T-helper 9 cell (primary cell): Measurements from ENCODE around the gene CRB1.
"Not testable (repeated sequence)": the region's sequence is repeated elsewhere in the genome, so short reads cannot be mapped to it uniquely, and the experiment has no call there.

ENCODE experiments used
- DNase-seq: peaks from one replicate; pipeline ENCODE4 v3.0.0-alpha.2; 2020

CRB1 gene

GRCh38 chr1:197466813-197467212, 198.8 kb downstream of the CRB1 start:
- DNase-seq, result no peak

- no peak for DNase-seq
These were observed 199.8 kb downstream of the CRB1 start for GRCh38 chr1:197467881-197468280.

GRCh38 chr1:197468543-197469175, 200.6 kb downstream of the CRB1 start:
- DNase-seq, result no peak

GRCh38 chr1:197469620-197470210, 201.7 kb downstream of the CRB1 start:
- no peak for DNase-seq

GRCh38 chr1:197470330-197470729, 202.3 kb downstream of the CRB1 start:
- DNase-seq, result no peak

GRCh38 chr1:197471248-197471985, 203.4 kb downstream of the CRB1 start:
- no peak for DNase-seq

- no peak for DNase-seq
These were observed 204.1 kb downstream of the CRB1 start for GRCh38 chr1:197472141-197472540.

- no peak for DNase-seq
These were observed 212.4 kb downstream of the CRB1 start for GRCh38 chr1:197480446-197480845.

GRCh38 chr1:197481101-197481500, 213.0 kb downstream of the CRB1 start:
- DNase-seq, result no peak

- no peak for DNase-seq
These were observed 217.7 kb downstream of the CRB1 start for GRCh38 chr1:197485790-197486189.

- no peak for DNase-seq
These were observed 218.9 kb downstream of the CRB1 start for GRCh38 chr1:197486946-197487345.

- DNase-seq, result not testable (repeated sequence)
These were observed 223.5 kb downstream of the CRB1 start for GRCh38 chr1:197491505-197491904.

- no peak for DNase-seq
These were observed 228.7 kb downstream of the CRB1 start for GRCh38 chr1:197496722-197497121.

- DNase-seq, result no peak
These were observed 242.8 kb downstream of the CRB1 start for GRCh38 chr1:197510691-197511378.

GRCh38 chr1:197515421-197515820, 247.4 kb downstream of the CRB1 start:
- DNase-seq, result no peak

GRCh38 chr1:197519741-197520334, 251.8 kb downstream of the CRB1 start:
- DNase-seq, result no peak

GRCh38 chr1:197521118-197521739, 253.2 kb downstream of the CRB1 start:
- no peak for DNase-seq

GRCh38 chr1:197526736-197527371, 258.8 kb downstream of the CRB1 start:
- DNase-seq, result no peak
